ENCODE measurements around the gene NRBF2. TPM values are rescaled to one million over a fixed set of nuclear protein-coding genes. Genes with fewer than 3 reads are reported as not detected.

Gene NRBF2
- total and polyA plus RNA-seq, 9 of the 15 experiments (the other 6 are each of a cell fraction or from before 2014, with no cell fraction given), result 20.8 to 52.1 (median 30.5) TPM

- TF ChIP-seq MNT (conservative IDR thresholded peaks at IDR 0.05) (no peak), YY1 (IDR thresholded peaks at IDR 0.05; ENCODE audit: borderline replicate concordance in 1 of 3, control insufficient read depth in 1 of 3, extremely low read depth in 1 of 3, insufficient read depth in 3 of 3, insufficient read length in 1 of 3, insufficient replicate concordance in 2 of 3, low read depth in 1 of 3, low read length in 2 of 3) (peak in 1 of 3 experiments; percentile 38), GTF2F1 (IDR thresholded peaks at IDR 0.05; ENCODE audit: low read depth, low read length) (no peak), ZNF395 (CRISPR knock-in tag; IDR thresholded peaks at IDR 0.05) (no peak; the same call in 1 of the 2 replicates), JUN (IDR thresholded peaks at IDR 0.05; ENCODE audit: borderline replicate concordance, low read depth, low read length) (no peak), JUN (CRISPR knock-in tag; IDR thresholded peaks at IDR 0.05; ENCODE audit: borderline replicate concordance) (no peak), BRF1 (IDR thresholded peaks at IDR 0.05; ENCODE audit: borderline replicate concordance, extremely low read depth, insufficient read length) (no peak), ZBTB11 (CRISPR knock-in tag; IDR thresholded peaks at IDR 0.05) (0 out of 6 replicates have a peak, but pooled peaks of 1 of the 3 experiments have one; percentile 67), ZNF175 (CRISPR knock-in tag; IDR thresholded peaks at IDR 0.05; ENCODE audit: low read depth) (peak; percentile 82; the same call in 1 of the 2 replicates), ZNF12 (CRISPR knock-in tag; IDR thresholded peaks at IDR 0.05) (no peak), HLTF (IDR thresholded peaks at IDR 0.05) (no peak), ZBED1 (IDR thresholded peaks at IDR 0.05) (no peak), THRAP3 (IDR thresholded peaks at IDR 0.05; ENCODE audit: borderline replicate concordance) (no peak), CTCF (IDR thresholded peaks at IDR 0.05 in 2 of 3, conservative IDR thresholded peaks at IDR 0.05 in 1 of 3; ENCODE audit: insufficient read depth in 2 of 3, low read depth in 1 of 3, low read length in 3 of 3) (0 out of 6 replicates have a peak, but pooled peaks of 1 of the 3 experiments have one; percentile 1), CBX5 (IDR thresholded peaks at IDR 0.05; ENCODE audit: borderline replicate concordance, low read depth) (peak; percentile 70; the same call in 1 of the 2 replicates), ZNF512 (tag; IDR thresholded peaks at IDR 0.05) (no peak)
Observed at GRCh38 chr10:63132651-63133055, 475 bp upstream of the NRBF2 start (continued).
